Loucy (cell line): Measurements from ENCODE around the gene FLOT1.

Experiments used
- CTCF ChIP-seq: fragments of 200-600 bp; sonication (generic); conservative IDR thresholded peaks from 2 replicates; pipeline ENCODE4 v1.5.1; 2014; ENCODE audit warnings: mild to moderate bottlenecking, antibody characterized with exemption, low read length
- EZH2phosphoT487 ChIP-seq: fragments of 200-600 bp; IDR thresholded peaks from 2 replicates; pipeline ENCODE4 v1.6.1; 2018; ENCODE audit warnings: antibody characterized with exemption, mild to moderate bottlenecking, moderate library complexity, borderline replicate concordance

- TF ChIP-seq CTCF (no peak), EZH2phosphoT487 (no peak)
Measured at GRCh38 chr6:30703011-30703410, 39.5 kb downstream of the FLOT1 start.
